ENCODE measurements around the gene KRT33B. TPM values are rescaled to one million over a fixed set of nuclear protein-coding genes. Genes with fewer than 3 reads are reported as not detected.
"Not testable (repeated sequence)": the region's sequence is repeated elsewhere in the genome, so short reads cannot be mapped to it uniquely, and the experiment has no call there.

The KRT33B gene
- total RNA-seq, 2 experiments from 2014 or later = not detected

GRCh38 chr17:41381943-41382342, 12.3 kb upstream of the KRT33B start, which contains the start of gene KRT34:
Gene KRT34, minus strand, starts transcription at chr17:41382306. Its CDS starts 60 bp downstream, at chr17:41382246.
- H3K27me3 Mint-ChIP-seq, H3K27ac Mint-ChIP-seq: not testable (repeated sequence)

DNA sequence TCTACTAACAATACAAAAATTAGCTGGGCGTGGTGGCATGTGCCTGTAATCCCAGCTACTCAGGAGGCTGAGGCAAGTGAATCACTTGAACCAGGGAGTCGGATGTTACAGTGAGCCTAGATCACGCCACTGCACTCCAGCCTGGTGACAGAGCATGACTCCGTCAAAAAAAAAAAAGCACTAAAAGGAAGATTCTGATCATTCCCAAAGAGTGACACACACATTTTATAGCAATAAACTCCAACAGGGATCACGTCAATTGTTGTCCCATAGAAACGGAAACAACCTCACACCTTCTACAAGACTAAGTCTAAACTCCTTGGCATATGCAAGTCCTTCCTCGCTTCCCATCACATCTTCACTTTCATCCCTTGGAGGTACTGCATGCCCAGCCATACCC, 10.5 kb upstream of the KRT33B start:
- H3K27me3 Mint-ChIP-seq, H3K9me3 Mint-ChIP-seq, H3K36me3 Mint-ChIP-seq, H3K27ac Mint-ChIP-seq, H3K4me3 Mint-ChIP-seq, H3K4me1 Mint-ChIP-seq, DNase-seq: not testable (repeated sequence)

More at GRCh38 chr17:41381943-41382342, 12.3 kb upstream of the KRT33B start, which contains the start of gene KRT34:
- H3K9me3 Mint-ChIP-seq, H3K4me1 Mint-ChIP-seq, DNase-seq, H3K36me3 Mint-ChIP-seq, H3K4me3 Mint-ChIP-seq: not testable (repeated sequence)

DNA sequence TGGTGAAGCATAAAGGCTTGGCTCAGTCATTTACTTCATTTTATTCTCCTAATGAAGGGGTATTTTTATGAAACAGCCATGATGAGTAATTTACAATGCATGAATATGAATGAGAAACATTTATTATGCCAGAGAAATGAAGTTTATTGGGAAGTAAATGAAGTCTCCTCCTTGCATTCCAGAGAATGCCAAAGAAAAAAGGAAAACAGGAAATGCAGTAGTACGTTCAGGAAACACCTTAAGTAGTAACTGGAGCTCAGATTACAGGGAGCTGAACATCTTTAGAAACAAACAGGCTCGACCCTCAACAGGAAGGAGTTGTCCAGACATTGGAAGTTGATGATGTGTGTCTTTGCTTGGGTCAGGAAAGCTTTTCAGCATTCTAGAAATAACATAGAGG, 7.9 kb upstream of the KRT33B start:
- Mint-ChIP-seq H3K4me3 (no peak overlapping the region), H3K36me3 (no peaks in the 10 kb centered on the region), H3K4me1 (peaks cover 6% of the 10 kb centered on the region), H3K27ac (no peak overlapping the region), H3K27me3 (no peaks in the 10 kb centered on the region), H3K9me3 (peaks cover 9% of the 10 kb centered on the region)
- no peak for DNase-seq

GRCh38 chr17:41369023-41369422, 590 bp downstream of the KRT33B start:
- H3K9me3 Mint-ChIP-seq = peaks cover under 1% of the 10 kb centered on the region
- H3K36me3 Mint-ChIP-seq = no peaks in the 10 kb centered on the region
- H3K4me3 Mint-ChIP-seq = no peak overlapping the region
- no peak for DNase-seq
- H3K4me1 Mint-ChIP-seq = peaks cover 5% of the 10 kb centered on the region
- no peak overlapping the region for H3K27ac Mint-ChIP-seq
- H3K27me3 Mint-ChIP-seq = no peaks in the 10 kb centered on the region

GRCh38 chr17:41367426-41368075, 2.1 kb downstream of the KRT33B start:
- no peaks in the 10 kb centered on the region for H3K36me3 Mint-ChIP-seq
- DNase-seq = no peak
- H3K4me1 Mint-ChIP-seq = peaks cover 5% of the 10 kb centered on the region
- H3K9me3 Mint-ChIP-seq = no peaks in the 10 kb centered on the region
- no peak overlapping the region for H3K27ac Mint-ChIP-seq
- no peak overlapping the region for H3K4me3 Mint-ChIP-seq
- H3K27me3 Mint-ChIP-seq = no peaks in the 10 kb centered on the region

- peaks cover 5% of the 10 kb centered on the region for H3K4me1 Mint-ChIP-seq
- H3K27me3 Mint-ChIP-seq = no peaks in the 10 kb centered on the region
- no peak overlapping the region for H3K4me3 Mint-ChIP-seq
- no peak for DNase-seq
- no peak overlapping the region for H3K27ac Mint-ChIP-seq
- H3K9me3 Mint-ChIP-seq = no peaks in the 10 kb centered on the region
- H3K36me3 Mint-ChIP-seq = no peaks in the 10 kb centered on the region
Observed at GRCh38 chr17:41366070-41366469, 3.5 kb downstream of the KRT33B start.

DNA sequence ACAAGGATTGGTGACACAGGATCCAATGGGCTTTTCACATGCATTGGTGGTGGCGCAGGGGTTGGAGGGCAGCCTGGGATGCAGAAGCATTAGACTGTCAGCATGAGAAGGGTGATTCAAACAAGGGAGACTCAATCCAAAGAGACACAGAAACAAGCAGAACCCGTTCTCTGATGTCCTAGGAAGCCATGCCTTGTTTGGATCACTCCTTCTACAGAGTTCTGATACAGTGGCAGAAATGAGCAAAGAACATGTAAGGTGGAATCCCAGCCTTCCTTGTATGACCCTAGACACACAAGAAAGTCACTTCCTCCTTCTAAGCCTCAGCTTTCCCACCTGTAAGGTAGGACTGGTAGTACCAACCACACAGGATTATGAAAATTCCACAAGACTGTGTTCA, 5.7 kb downstream of the KRT33B start:
- Mint-ChIP-seq H3K27me3 (no peaks in the 10 kb centered on the region), H3K9me3 (no peaks in the 10 kb centered on the region)

GRCh38 chr17:41360296-41360995, 9.2 kb downstream of the KRT33B start:
- Mint-ChIP-seq H3K4me1 (peaks cover 5% of the 10 kb centered on the region), H3K36me3 (peaks cover 2% of the 10 kb centered on the region), H3K27ac (no peak overlapping the region), H3K4me3 (no peak overlapping the region), H3K9me3 (peaks cover 5% of the 10 kb centered on the region), H3K27me3 (no peaks in the 10 kb centered on the region)
- no peak for DNase-seq

More for the DNA sequence above, 5.7 kb downstream of the KRT33B start:
- H3K4me1 Mint-ChIP-seq = peaks cover 5% of the 10 kb centered on the region
- H3K36me3 Mint-ChIP-seq = no peaks in the 10 kb centered on the region
- no peak overlapping the region for H3K27ac Mint-ChIP-seq
- H3K4me3 Mint-ChIP-seq = no peak overlapping the region
- no peak for DNase-seq

DNA sequence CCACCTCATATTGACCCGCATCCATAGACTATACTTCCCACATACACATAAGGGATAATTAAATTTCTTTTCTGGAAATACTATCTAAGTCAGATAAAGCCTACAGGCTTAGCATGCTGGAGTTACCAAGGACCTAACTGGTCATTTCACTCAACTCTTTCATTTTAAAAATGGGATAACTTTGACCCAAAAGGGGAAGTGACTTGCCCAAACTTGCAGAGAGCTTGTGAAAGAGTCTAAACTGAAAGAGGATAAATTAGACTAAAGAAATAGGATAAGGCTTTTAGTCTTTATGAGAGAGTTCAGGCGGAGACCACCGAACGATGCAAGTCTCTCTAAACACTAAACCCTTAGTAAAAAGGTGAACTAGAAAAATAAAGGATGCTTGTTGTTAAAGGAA, 15.1 kb downstream of the KRT33B start:
- Mint-ChIP-seq H3K27me3 (no peaks in the 10 kb centered on the region), H3K27ac (no peak overlapping the region), H3K4me1 (peaks cover 4% of the 10 kb centered on the region), H3K4me3 (no peak overlapping the region), H3K9me3 (peaks cover 5% of the 10 kb centered on the region), H3K36me3 (peaks cover 2% of the 10 kb centered on the region)
- DNase-seq = no peak

DNA sequence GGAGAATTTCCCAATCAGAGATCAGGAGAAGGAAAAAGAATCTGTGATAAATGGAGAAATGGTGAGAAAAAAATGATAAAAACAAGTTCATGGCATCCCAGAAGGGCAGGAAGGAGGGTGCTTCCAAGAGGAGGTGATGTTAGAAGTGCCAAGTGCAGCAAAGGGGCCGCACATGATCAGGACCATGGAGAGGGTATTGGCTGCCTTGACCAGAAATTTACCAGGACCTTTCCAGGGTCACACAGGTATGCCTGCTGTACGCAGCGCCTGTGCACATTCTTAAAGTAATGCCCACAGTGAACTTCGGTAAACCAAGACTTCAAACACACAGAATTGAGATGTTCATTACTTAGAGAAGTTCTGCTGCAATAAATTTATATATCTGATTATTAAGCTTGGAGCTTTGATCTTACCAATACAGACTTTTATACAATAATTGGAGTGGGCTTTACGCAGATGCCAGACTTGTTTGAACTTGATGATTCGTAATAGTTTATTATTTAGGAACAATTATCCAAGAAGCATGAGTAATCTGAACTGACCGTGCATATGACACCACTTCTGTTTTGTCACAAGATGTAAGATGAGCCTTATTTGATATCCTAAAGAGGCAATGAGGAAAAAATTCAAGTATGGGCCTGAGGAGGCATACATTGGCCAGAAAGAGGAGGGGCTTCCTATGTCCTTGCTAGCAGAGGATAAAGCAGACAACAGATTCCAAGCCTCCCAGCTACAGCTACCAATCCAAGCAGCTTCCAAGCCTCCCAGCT, 16.8 kb downstream of the KRT33B start:
- peaks cover 4% of the 10 kb centered on the region for H3K4me1 Mint-ChIP-seq
- peaks cover 5% of the 10 kb centered on the region for H3K9me3 Mint-ChIP-seq
- no peak overlapping the region for H3K4me3 Mint-ChIP-seq
- H3K27me3 Mint-ChIP-seq = no peaks in the 10 kb centered on the region
- DNase-seq = no peak
- peaks cover 2% of the 10 kb centered on the region for H3K36me3 Mint-ChIP-seq
- H3K27ac Mint-ChIP-seq = no peak overlapping the region

- Mint-ChIP-seq H3K4me3 (no peak overlapping the region), H3K36me3 (no peaks in the 10 kb centered on the region), H3K27ac (no peak overlapping the region), H3K27me3 (no peaks in the 10 kb centered on the region), H3K9me3 (peaks cover under 1% of the 10 kb centered on the region), H3K4me1 (peaks cover 4% of the 10 kb centered on the region)
- DNase-seq = no peak
Observed at GRCh38 chr17:41351177-41351576, 18.4 kb downstream of the KRT33B start.

DNA sequence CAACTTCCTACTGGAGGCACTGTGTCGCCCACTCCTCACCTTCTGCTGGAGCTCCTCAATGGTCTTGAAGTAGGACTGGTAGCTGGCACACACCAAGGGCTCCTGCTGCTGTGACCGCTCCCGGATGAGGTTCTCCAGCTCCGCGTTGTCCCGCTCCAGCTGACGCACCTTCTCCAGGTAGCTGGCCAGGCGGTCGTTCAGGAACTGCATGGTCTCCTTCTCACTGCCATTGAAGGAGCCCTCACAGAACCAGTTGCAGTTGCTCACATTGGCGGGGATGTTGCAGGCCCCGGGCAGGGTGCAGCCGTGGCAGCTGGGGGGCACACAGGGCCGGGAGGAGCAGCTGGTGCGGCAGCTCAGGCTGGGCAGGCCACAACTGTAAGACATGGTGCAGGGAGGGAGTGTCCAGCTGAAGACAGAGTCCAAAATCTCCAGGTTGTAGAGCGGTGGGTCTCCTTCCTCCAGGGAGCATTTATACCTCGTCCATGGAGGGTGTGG, 19.2 kb downstream of the KRT33B start, which contains the start of gene KRT33A:
KRT33A (minus strand) TSS at position 448 of the 498 bp plus-strand sequence; CDS start at position 387, 61 bp downstream.
- not testable (repeated sequence) for H3K36me3 Mint-ChIP-seq, H3K27ac Mint-ChIP-seq, H3K27me3 Mint-ChIP-seq, H3K4me1 Mint-ChIP-seq, DNase-seq, H3K4me3 Mint-ChIP-seq, H3K9me3 Mint-ChIP-seq

- Mint-ChIP-seq H3K36me3 (peaks cover 5% of the 10 kb centered on the region), H3K27me3 (no peaks in the 10 kb centered on the region), H3K9me3 (peaks cover 3% of the 10 kb centered on the region), H3K4me3 (no peak overlapping the region), H3K4me1 (peaks cover 6% of the 10 kb centered on the region), H3K27ac (no peak overlapping the region)
- DNase-seq = no peak
Observed at GRCh38 chr17:41347869-41348760, 21.5 kb downstream of the KRT33B start.

DNA sequence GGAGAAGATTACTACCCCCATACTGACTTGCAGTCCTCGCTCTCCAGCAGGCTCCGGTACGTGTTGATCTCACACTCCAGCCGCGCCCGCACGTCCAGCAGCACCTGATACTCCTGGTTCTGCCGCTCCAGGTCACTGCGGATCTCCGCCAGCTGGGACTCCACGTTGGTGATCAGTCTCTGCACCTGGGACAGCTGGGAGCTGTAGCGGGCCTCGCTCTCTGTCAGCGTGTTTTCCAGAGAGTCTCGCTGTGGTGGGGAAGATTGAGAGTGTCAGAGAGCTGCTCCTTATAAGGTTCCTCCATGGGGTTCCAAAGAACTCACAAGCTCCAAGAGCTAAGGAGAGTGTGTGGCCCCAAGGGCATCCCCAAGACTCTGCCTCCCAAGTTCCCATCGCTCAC, 23.2 kb downstream of the KRT33B start:
- H3K27ac Mint-ChIP-seq, H3K4me3 Mint-ChIP-seq, DNase-seq, H3K27me3 Mint-ChIP-seq: not testable (repeated sequence)
- H3K36me3 Mint-ChIP-seq = peaks cover 13% of the 10 kb centered on the region
- peaks cover 14% of the 10 kb centered on the region for H3K4me1 Mint-ChIP-seq
- peaks cover 10% of the 10 kb centered on the region for H3K9me3 Mint-ChIP-seq
